Measurements from ENCODE around the gene REC114.

REC114 gene

GRCh38 chr15:73582851-73583379 is 140.0 kb downstream of the REC114 start:
- no peak for DNase-seq

- peak in 1 of 5 donors; percentile 34 for DNase-seq
Measured at GRCh38 chr15:73583544-73583943, 140.6 kb downstream of the REC114 start.

- peak in 1 of 5 donors; percentile 43 for DNase-seq
Measured at GRCh38 chr15:73584699-73585420, 141.9 kb downstream of the REC114 start.

- DNase-seq = peak in 1 of 5 donors; percentile 16
Measured at GRCh38 chr15:73585871-73586654, 143.1 kb downstream of the REC114 start.

- no peak for DNase-seq
Measured at GRCh38 chr15:73589766-73590165, 146.8 kb downstream of the REC114 start.

GRCh38 chr15:73590263-73590662 is 147.3 kb downstream of the REC114 start:
- DNase-seq = no peak

- no peak for DNase-seq
Measured at GRCh38 chr15:73593304-73594074, 150.5 kb downstream of the REC114 start.

GRCh38 chr15:73594109-73594508 is 151.1 kb downstream of the REC114 start:
- DNase-seq = no peak

- DNase-seq = no peak
Measured at GRCh38 chr15:73596174-73596573, 153.2 kb downstream of the REC114 start.

- DNase-seq = no peak
Measured at GRCh38 chr15:73597036-73597638, 154.2 kb downstream of the REC114 start.

GRCh38 chr15:73598530-73599160 is 155.7 kb downstream of the REC114 start:
- DNase-seq = no peak

GRCh38 chr15:73599934-73600333 is 157.0 kb downstream of the REC114 start:
- no peak for DNase-seq

- no peak for DNase-seq
Measured at GRCh38 chr15:73600413-73601335, 157.7 kb downstream of the REC114 start.

- no peak for DNase-seq
Measured at GRCh38 chr15:73601451-73602445, 158.8 kb downstream of the REC114 start.

- no peak for DNase-seq
Measured at GRCh38 chr15:73602446-73602843, 159.5 kb downstream of the REC114 start.

GRCh38 chr15:73602992-73603391 is 160.0 kb downstream of the REC114 start:
- no peak for DNase-seq

- no peak for DNase-seq
Measured at GRCh38 chr15:73604477-73604876, 161.5 kb downstream of the REC114 start.

GRCh38 chr15:73605759-73606436 is 162.9 kb downstream of the REC114 start:
- no peak for DNase-seq

GRCh38 chr15:73607405-73607804 is 164.4 kb downstream of the REC114 start:
- DNase-seq = no peak
